ENCODE measurements around the gene PER1.
A peak's percentile ranks its signal among the peaks of the same experiment; 100 is the strongest.

PER1 gene

GRCh38 chr17:8140065-8141029 lies 11.9 kb downstream of the PER1 start:
- no peak for DNase-seq (ENCODE audit: low read depth in 4 of 4, low spot score in 1 of 4)

- peak; percentile 91 to 97 (median 96) for DNase-seq (ENCODE audit: low read depth in 4 of 4, low spot score in 1 of 4)
Observed at GRCh38 chr17:8138672-8139371, 13.4 kb downstream of the PER1 start.

GRCh38 chr17:8138374-8138671 lies 13.9 kb downstream of the PER1 start:
- DNase-seq (ENCODE audit: low read depth in 4 of 4, low spot score in 1 of 4) = no peak

GRCh38 chr17:8137645-8138373 lies 14.4 kb downstream of the PER1 start:
- DNase-seq (ENCODE audit: low read depth in 4 of 4, low spot score in 1 of 4) = no peak

- no peak for DNase-seq (ENCODE audit: low read depth in 4 of 4, low spot score in 1 of 4)
Observed at GRCh38 chr17:8133941-8134340, 18.3 kb downstream of the PER1 start.

- no peak for DNase-seq (ENCODE audit: low read depth in 4 of 4, low spot score in 1 of 4)
Observed at GRCh38 chr17:8133399-8133798, 18.8 kb downstream of the PER1 start.

GRCh38 chr17:8131844-8132441 lies 20.3 kb downstream of the PER1 start:
- DNase-seq (ENCODE audit: low read depth in 4 of 4, low spot score in 1 of 4) = no peak

- no peak for DNase-seq (ENCODE audit: low read depth in 4 of 4, low spot score in 1 of 4)
Observed at GRCh38 chr17:8128125-8128784, 23.9 kb downstream of the PER1 start.

- DNase-seq (ENCODE audit: low read depth in 4 of 4, low spot score in 1 of 4) = peak in 2 of 4 experiments; percentile 15 to 54
Observed at GRCh38 chr17:8126491-8127066, 25.6 kb downstream of the PER1 start.

- no peak for DNase-seq (ENCODE audit: low read depth in 4 of 4, low spot score in 1 of 4)
Observed at GRCh38 chr17:8125947-8126490, 26.2 kb downstream of the PER1 start.

GRCh38 chr17:8125154-8125946 lies 26.9 kb downstream of the PER1 start:
- peak; percentile 80 to 98 (median 85) for DNase-seq (ENCODE audit: low read depth in 4 of 4, low spot score in 1 of 4)

GRCh38 chr17:8124350-8125153 lies 27.7 kb downstream of the PER1 start:
- peak in 1 of 4 experiments; percentile 24 for DNase-seq (ENCODE audit: low read depth in 4 of 4, low spot score in 1 of 4)

GRCh38 chr17:8123695-8124349 lies 28.4 kb downstream of the PER1 start, which contains the start of gene HES7:
Gene HES7, minus strand, starts transcription at chr17:8124106. Its CDS starts 22 bp downstream, at chr17:8124084.
- DNase-seq (ENCODE audit: low read depth in 4 of 4, low spot score in 1 of 4) = no peak

- peak in 2 of 4 experiments; percentile 27 to 30 for DNase-seq (ENCODE audit: low read depth in 4 of 4, low spot score in 1 of 4)
Observed at GRCh38 chr17:8122924-8123694, 29.1 kb downstream of the PER1 start.

GRCh38 chr17:8122422-8122923 lies 29.7 kb downstream of the PER1 start:
- peak in 1 of 4 experiments; percentile 21 for DNase-seq (ENCODE audit: low read depth in 4 of 4, low spot score in 1 of 4)

- peak in 3 of 4 experiments; percentile 15 to 64 (median 22) for DNase-seq (ENCODE audit: low read depth in 4 of 4, low spot score in 1 of 4)
Observed at GRCh38 chr17:8121681-8122421, 30.4 kb downstream of the PER1 start.
